ENCODE results near the gene KCNJ6.

Gene KCNJ6

GRCh38 chr21:37821092-37821491 is 95.2 kb downstream of the KCNJ6 start:
- Histone ChIP-seq H3K27ac (ENCODE audit: low read depth, low read length) (no peak overlapping the region), H3K79me2 (ENCODE audit: control insufficient read depth, insufficient read depth, low read length, unreplicated experiment) (no peaks in the 10 kb centered on the region), H3K4me1 (ENCODE audit: control insufficient read depth, insufficient read depth, low read length, unreplicated experiment) (no peaks in the 10 kb centered on the region), H2AFZ (ENCODE audit: low read length, unreplicated experiment) (no peak overlapping the region), H3K36me3 (ENCODE audit: insufficient read depth, low read length) (no peaks in the 10 kb centered on the region), H3K27me3 (ENCODE audit: insufficient read depth, low read length) (no peaks in the 10 kb centered on the region), H3K4me3 (ENCODE audit: low read depth, low read length) (no peak overlapping the region)

DNA sequence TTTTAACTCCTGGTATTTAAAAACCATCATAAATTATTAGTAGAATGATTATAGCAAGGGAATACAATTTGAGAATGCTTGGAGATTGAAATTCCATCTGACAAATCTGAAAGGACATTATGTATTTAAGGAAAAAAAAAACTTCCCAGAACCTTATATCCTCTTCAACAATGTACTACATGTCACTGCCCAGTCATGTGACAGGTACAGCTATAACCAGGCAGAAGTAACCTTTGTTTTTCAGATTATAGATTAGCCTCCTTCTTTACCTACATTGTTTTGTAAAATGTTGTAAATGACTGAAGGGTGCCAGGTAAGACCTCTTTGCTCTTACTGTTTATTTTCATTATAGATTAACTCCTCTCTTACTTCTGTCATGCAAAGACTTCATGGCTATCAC is 96.9 kb downstream of the KCNJ6 start:
- no peaks in the 10 kb centered on the region for H3K79me2 ChIP-seq (ENCODE audit: control insufficient read depth, insufficient read depth, low read length, unreplicated experiment)
- no peaks in the 10 kb centered on the region for H3K4me1 ChIP-seq (ENCODE audit: control insufficient read depth, insufficient read depth, low read length, unreplicated experiment)
- H3K27me3 ChIP-seq (ENCODE audit: insufficient read depth, low read length), result no peaks in the 10 kb centered on the region
- H3K27ac ChIP-seq (ENCODE audit: low read depth, low read length), result no peak overlapping the region
- no peak overlapping the region for H3K4me3 ChIP-seq (ENCODE audit: low read depth, low read length)
- H3K36me3 ChIP-seq (ENCODE audit: insufficient read depth, low read length), result no peaks in the 10 kb centered on the region
- no peak overlapping the region for H2AFZ ChIP-seq (ENCODE audit: low read length, unreplicated experiment)

- Histone ChIP-seq H3K36me3 (ENCODE audit: insufficient read depth, low read length) (no peaks in the 10 kb centered on the region), H2AFZ (ENCODE audit: low read length, unreplicated experiment) (no peak overlapping the region), H3K79me2 (ENCODE audit: control insufficient read depth, insufficient read depth, low read length, unreplicated experiment) (no peaks in the 10 kb centered on the region), H3K27ac (ENCODE audit: low read depth, low read length) (no peak overlapping the region), H3K27me3 (ENCODE audit: insufficient read depth, low read length) (no peaks in the 10 kb centered on the region), H3K4me3 (ENCODE audit: low read depth, low read length) (no peak overlapping the region), H3K4me1 (ENCODE audit: control insufficient read depth, insufficient read depth, low read length, unreplicated experiment) (no peaks in the 10 kb centered on the region)
Measured at GRCh38 chr21:37817242-37817641, 99.0 kb downstream of the KCNJ6 start.

GRCh38 chr21:37815893-37816292 is 100.4 kb downstream of the KCNJ6 start:
- Histone ChIP-seq H3K4me3 (ENCODE audit: low read depth, low read length) (no peak overlapping the region), H3K36me3 (ENCODE audit: insufficient read depth, low read length) (no peaks in the 10 kb centered on the region), H2AFZ (ENCODE audit: low read length, unreplicated experiment) (no peak overlapping the region), H3K79me2 (ENCODE audit: control insufficient read depth, insufficient read depth, low read length, unreplicated experiment) (no peaks in the 10 kb centered on the region), H3K4me1 (ENCODE audit: control insufficient read depth, insufficient read depth, low read length, unreplicated experiment) (no peaks in the 10 kb centered on the region), H3K27ac (ENCODE audit: low read depth, low read length) (no peak overlapping the region), H3K27me3 (ENCODE audit: insufficient read depth, low read length) (no peaks in the 10 kb centered on the region)

DNA sequence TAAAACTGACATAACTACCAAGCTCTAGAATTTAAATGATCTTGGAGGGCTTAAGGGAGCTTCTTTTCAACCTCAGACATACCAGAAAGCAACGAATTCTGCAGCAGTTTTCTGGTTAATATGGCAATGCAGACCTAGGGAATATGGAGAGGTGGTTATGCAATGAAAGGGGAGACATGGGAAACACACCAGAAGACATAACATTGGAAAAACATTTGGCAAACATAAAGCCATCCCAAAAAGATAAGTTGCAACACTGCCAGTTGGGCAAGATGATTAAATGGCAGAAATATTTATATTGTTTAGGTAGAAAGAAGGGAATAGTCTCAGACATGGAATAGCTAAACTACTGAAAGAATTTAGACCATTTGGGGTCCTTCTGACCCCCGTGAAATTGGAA is 104.5 kb downstream of the KCNJ6 start:
- H3K36me3 ChIP-seq (ENCODE audit: insufficient read depth, low read length), result no peaks in the 10 kb centered on the region
- no peak overlapping the region for H2AFZ ChIP-seq (ENCODE audit: low read length, unreplicated experiment)
- H3K27ac ChIP-seq (ENCODE audit: low read depth, low read length), result no peak overlapping the region
- H3K4me3 ChIP-seq (ENCODE audit: low read depth, low read length), result no peak overlapping the region
- H3K27me3 ChIP-seq (ENCODE audit: insufficient read depth, low read length), result no peaks in the 10 kb centered on the region
- no peaks in the 10 kb centered on the region for H3K4me1 ChIP-seq (ENCODE audit: control insufficient read depth, insufficient read depth, low read length, unreplicated experiment)
- no peaks in the 10 kb centered on the region for H3K79me2 ChIP-seq (ENCODE audit: control insufficient read depth, insufficient read depth, low read length, unreplicated experiment)

DNA sequence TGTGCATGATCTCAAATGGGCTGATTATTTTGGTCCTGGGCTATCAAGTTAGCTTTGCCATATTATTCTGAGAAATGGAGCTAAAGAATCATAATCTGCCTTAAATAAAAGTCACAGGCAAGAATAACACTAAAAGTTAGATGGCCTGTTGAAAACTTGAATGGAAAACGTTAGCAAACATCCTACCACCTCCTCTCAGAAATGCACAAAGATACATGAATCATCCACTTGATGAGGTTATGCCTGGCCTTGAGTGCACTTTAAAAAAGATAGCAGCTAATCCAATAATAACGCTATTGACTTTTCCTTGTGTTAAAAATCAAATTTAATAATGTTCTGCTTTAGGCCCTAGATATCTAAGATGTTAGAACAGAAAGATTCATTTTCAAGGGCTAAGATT is 108.0 kb downstream of the KCNJ6 start:
- H3K27ac ChIP-seq (ENCODE audit: low read depth, low read length), result no peak overlapping the region
- H3K79me2 ChIP-seq (ENCODE audit: control insufficient read depth, insufficient read depth, low read length, unreplicated experiment), result no peaks in the 10 kb centered on the region
- no peaks in the 10 kb centered on the region for H3K27me3 ChIP-seq (ENCODE audit: insufficient read depth, low read length)
- no peak overlapping the region for H3K4me3 ChIP-seq (ENCODE audit: low read depth, low read length)
- no peaks in the 10 kb centered on the region for H3K4me1 ChIP-seq (ENCODE audit: control insufficient read depth, insufficient read depth, low read length, unreplicated experiment)
- H2AFZ ChIP-seq (ENCODE audit: low read length, unreplicated experiment), result no peak overlapping the region
- H3K36me3 ChIP-seq (ENCODE audit: insufficient read depth, low read length), result no peaks in the 10 kb centered on the region

- Histone ChIP-seq H3K4me3 (ENCODE audit: low read depth, low read length) (no peak overlapping the region), H3K79me2 (ENCODE audit: control insufficient read depth, insufficient read depth, low read length, unreplicated experiment) (no peaks in the 10 kb centered on the region), H3K27ac (ENCODE audit: low read depth, low read length) (no peak overlapping the region), H3K4me1 (ENCODE audit: control insufficient read depth, insufficient read depth, low read length, unreplicated experiment) (no peaks in the 10 kb centered on the region), H3K36me3 (ENCODE audit: insufficient read depth, low read length) (no peaks in the 10 kb centered on the region), H2AFZ (ENCODE audit: low read length, unreplicated experiment) (no peak overlapping the region), H3K27me3 (ENCODE audit: insufficient read depth, low read length) (no peaks in the 10 kb centered on the region)
Measured at GRCh38 chr21:37805266-37805665, 111.0 kb downstream of the KCNJ6 start.

DNA sequence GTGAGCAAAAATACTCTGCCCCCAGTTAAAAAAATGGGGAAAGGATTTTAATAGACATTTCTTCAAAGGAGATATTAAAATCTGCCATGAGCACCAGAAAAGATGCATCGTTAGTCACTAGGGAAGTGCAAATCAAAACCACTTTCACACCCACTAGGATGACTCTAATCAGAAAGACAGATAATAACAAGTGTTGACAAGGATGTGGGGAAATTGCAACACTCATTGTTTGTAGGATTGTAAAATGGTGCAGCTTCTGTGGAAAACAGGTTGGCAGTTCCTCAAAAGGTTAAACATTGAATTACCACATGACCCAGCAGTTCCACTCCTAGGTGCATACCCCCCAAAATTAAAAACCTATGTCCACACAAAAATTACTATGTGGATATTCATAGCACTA is 112.3 kb downstream of the KCNJ6 start:
- H3K27ac ChIP-seq (ENCODE audit: low read depth, low read length), result no peak overlapping the region
- no peak overlapping the region for H3K4me3 ChIP-seq (ENCODE audit: low read depth, low read length)

DNA sequence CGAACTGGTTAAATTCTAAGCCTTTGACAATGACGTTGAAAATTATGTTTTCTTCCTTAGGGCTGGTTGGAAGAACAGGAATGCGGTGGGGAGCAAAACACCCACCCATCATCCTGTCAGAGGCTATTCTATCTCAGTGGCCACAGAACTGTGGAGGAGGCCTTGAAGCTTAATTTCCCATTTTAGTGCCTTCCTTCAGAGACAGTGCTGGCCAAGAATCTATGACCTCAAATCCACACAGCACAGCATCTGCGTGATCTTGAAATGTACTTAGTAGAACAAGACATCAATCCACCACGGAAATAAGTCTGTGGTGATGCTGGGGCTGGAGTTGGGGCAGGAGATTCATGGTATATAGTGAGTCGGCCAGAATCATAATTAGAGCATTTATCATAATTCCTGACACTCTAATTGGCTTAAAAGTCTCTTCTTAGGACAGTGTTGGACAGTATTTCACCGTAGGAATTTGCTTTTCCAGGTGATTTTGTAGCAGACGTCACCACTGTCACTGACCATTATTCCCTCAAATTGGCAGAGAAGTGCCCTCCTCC is 113.1 kb downstream of the KCNJ6 start:
- H3K27ac ChIP-seq (ENCODE audit: low read depth, low read length), result no peak overlapping the region

More for the DNA sequence above, 112.3 kb downstream of the KCNJ6 start:
- no peak overlapping the region for H2AFZ ChIP-seq (ENCODE audit: low read length, unreplicated experiment)
- H3K4me1 ChIP-seq (ENCODE audit: control insufficient read depth, insufficient read depth, low read length, unreplicated experiment), result no peaks in the 10 kb centered on the region
- no peaks in the 10 kb centered on the region for H3K79me2 ChIP-seq (ENCODE audit: control insufficient read depth, insufficient read depth, low read length, unreplicated experiment)
- H3K36me3 ChIP-seq (ENCODE audit: insufficient read depth, low read length), result no peaks in the 10 kb centered on the region
- no peaks in the 10 kb centered on the region for H3K27me3 ChIP-seq (ENCODE audit: insufficient read depth, low read length)

GRCh38 chr21:37800456-37801061 is 115.7 kb downstream of the KCNJ6 start:
- Histone ChIP-seq H2AFZ (ENCODE audit: low read length, unreplicated experiment) (no peak overlapping the region), H3K4me3 (ENCODE audit: low read depth, low read length) (no peak overlapping the region), H3K27me3 (ENCODE audit: insufficient read depth, low read length) (no peaks in the 10 kb centered on the region), H3K36me3 (ENCODE audit: insufficient read depth, low read length) (no peaks in the 10 kb centered on the region), H3K4me1 (ENCODE audit: control insufficient read depth, insufficient read depth, low read length, unreplicated experiment) (no peaks in the 10 kb centered on the region), H3K79me2 (ENCODE audit: control insufficient read depth, insufficient read depth, low read length, unreplicated experiment) (no peaks in the 10 kb centered on the region), H3K27ac (ENCODE audit: low read depth, low read length) (no peak overlapping the region)

More for the DNA sequence above, 113.1 kb downstream of the KCNJ6 start:
- H3K79me2 ChIP-seq (ENCODE audit: control insufficient read depth, insufficient read depth, low read length, unreplicated experiment), result no peaks in the 10 kb centered on the region
- no peaks in the 10 kb centered on the region for H3K27me3 ChIP-seq (ENCODE audit: insufficient read depth, low read length)
- no peaks in the 10 kb centered on the region for H3K36me3 ChIP-seq (ENCODE audit: insufficient read depth, low read length)
- H3K4me1 ChIP-seq (ENCODE audit: control insufficient read depth, insufficient read depth, low read length, unreplicated experiment), result no peaks in the 10 kb centered on the region
- no peak overlapping the region for H3K4me3 ChIP-seq (ENCODE audit: low read depth, low read length)
- H2AFZ ChIP-seq (ENCODE audit: low read length, unreplicated experiment), result no peak overlapping the region

GRCh38 chr21:37800057-37800455 is 116.2 kb downstream of the KCNJ6 start:
- no peaks in the 10 kb centered on the region for H3K4me1 ChIP-seq (ENCODE audit: control insufficient read depth, insufficient read depth, low read length, unreplicated experiment)
- H3K27ac ChIP-seq (ENCODE audit: low read depth, low read length), result no peak overlapping the region
- H3K27me3 ChIP-seq (ENCODE audit: insufficient read depth, low read length), result no peaks in the 10 kb centered on the region
- H3K79me2 ChIP-seq (ENCODE audit: control insufficient read depth, insufficient read depth, low read length, unreplicated experiment), result no peaks in the 10 kb centered on the region
- H3K36me3 ChIP-seq (ENCODE audit: insufficient read depth, low read length), result no peaks in the 10 kb centered on the region
- H2AFZ ChIP-seq (ENCODE audit: low read length, unreplicated experiment), result no peak overlapping the region
- H3K4me3 ChIP-seq (ENCODE audit: low read depth, low read length), result no peak overlapping the region

Data from ACC112 (cell line).